NCI-H1417 treated with DMSO at 0.1 percent for 48 hours (cell line): ENCODE measurements around the gene NRCAM.

ENCODE experiments used
- DNase-seq: peaks from one replicate; lab custom pipeline; 2025; lab: John Stamatoyannopoulos, UW

NRCAM gene

GRCh38 chr7:108246227-108246837 is 209.9 kb downstream of the NRCAM start:
- DNase-seq, result no peak

GRCh38 chr7:108245523-108246226 is 210.6 kb downstream of the NRCAM start:
- DNase-seq, result no peak

- DNase-seq, result no peak
These were observed 212.1 kb downstream of the NRCAM start for GRCh38 chr7:108244110-108244509.

GRCh38 chr7:108239501-108240225 is 216.6 kb downstream of the NRCAM start:
- DNase-seq, result peak; percentile 80

GRCh38 chr7:108236681-108237415 is 219.4 kb downstream of the NRCAM start:
- DNase-seq, result no peak

GRCh38 chr7:108235451-108236061 is 220.7 kb downstream of the NRCAM start:
- no peak for DNase-seq

GRCh38 chr7:108234971-108235450 is 221.2 kb downstream of the NRCAM start:
- no peak for DNase-seq

GRCh38 chr7:108234281-108234680 is 222.0 kb downstream of the NRCAM start:
- no peak for DNase-seq

- no peak for DNase-seq
These were observed 224.2 kb downstream of the NRCAM start for GRCh38 chr7:108232076-108232475.

- no peak for DNase-seq
These were observed 225.0 kb downstream of the NRCAM start for GRCh38 chr7:108231221-108231620.

- DNase-seq, result no peak
These were observed 228.9 kb downstream of the NRCAM start for GRCh38 chr7:108227366-108227765.

- DNase-seq, result no peak
These were observed 229.4 kb downstream of the NRCAM start for GRCh38 chr7:108226816-108227299.

GRCh38 chr7:108225531-108226181 is 230.6 kb downstream of the NRCAM start:
- no peak for DNase-seq

- no peak for DNase-seq
These were observed 231.8 kb downstream of the NRCAM start for GRCh38 chr7:108224387-108224786.

- DNase-seq, result no peak
These were observed 233.9 kb downstream of the NRCAM start for GRCh38 chr7:108222236-108222892.

- DNase-seq, result no peak
These were observed 244.6 kb downstream of the NRCAM start for GRCh38 chr7:108211382-108212201.

- no peak for DNase-seq
These were observed 245.4 kb downstream of the NRCAM start for GRCh38 chr7:108210796-108211195.

- DNase-seq, result no peak
These were observed 250.9 kb downstream of the NRCAM start for GRCh38 chr7:108205311-108205710.

GRCh38 chr7:108204281-108204796 is 251.9 kb downstream of the NRCAM start:
- no peak for DNase-seq
